Activated CD4-positive, alpha-beta T cell treated with anti-CD3 and anti-CD28 coated beads, Interleukin-2, amount 10 ng/mL, durations not matched to agents 24 days and 14 days (primary cell): ENCODE results near the gene ADGRV1. TPM values are rescaled to one million over a fixed set of nuclear protein-coding genes. Genes with fewer than 3 reads are reported as not detected.
"Not testable (repeated sequence)": the region's sequence is repeated elsewhere in the genome, so short reads cannot be mapped to it uniquely, and the experiment has no call there.

Experiments
- DNase-seq: peaks from one replicate; pipeline ENCODE4 v3.0.0; 2022
- H3K27ac Mint-ChIP-seq: one replicate; pipeline ENCODE4 v1.8.0; 2022; ENCODE audit warnings: mild to moderate bottlenecking, mixed read lengths
- H3K27me3 Mint-ChIP-seq: one replicate; pipeline ENCODE4 v1.8.0; 2022; ENCODE audit warnings: mixed read lengths
- H3K36me3 Mint-ChIP-seq: one replicate; pipeline ENCODE4 v1.8.0; 2022; ENCODE audit warnings: low read depth, mild to moderate bottlenecking, mixed read lengths
- H3K4me1 Mint-ChIP-seq: one replicate; pipeline ENCODE4 v1.8.0; 2021; ENCODE audit warnings: mixed read lengths
- H3K4me3 Mint-ChIP-seq: one replicate; pipeline ENCODE4 v1.8.0; 2022; ENCODE audit warnings: mild to moderate bottlenecking, moderate library complexity, mixed read lengths
- H3K9me3 Mint-ChIP-seq: one replicate; pipeline ENCODE4 v1.8.0; 2021; ENCODE audit warnings: mixed read lengths
- intact Hi-C: fragments of 100-400 bp; cut with micrococcal nuclease; formaldehyde crosslinking; loops from one replicate; pipeline ENCODE4 v1.15.1; 2023
- total RNA-seq: library from RNA; stranded (reverse); gene quantifications from 2 replicates; pipeline ENCODE4 v1.2.3, GENCODE V29; 2022

The ADGRV1 gene
- total RNA-seq, 1 donor from 2014 or later = 0.63 TPM

DNA sequence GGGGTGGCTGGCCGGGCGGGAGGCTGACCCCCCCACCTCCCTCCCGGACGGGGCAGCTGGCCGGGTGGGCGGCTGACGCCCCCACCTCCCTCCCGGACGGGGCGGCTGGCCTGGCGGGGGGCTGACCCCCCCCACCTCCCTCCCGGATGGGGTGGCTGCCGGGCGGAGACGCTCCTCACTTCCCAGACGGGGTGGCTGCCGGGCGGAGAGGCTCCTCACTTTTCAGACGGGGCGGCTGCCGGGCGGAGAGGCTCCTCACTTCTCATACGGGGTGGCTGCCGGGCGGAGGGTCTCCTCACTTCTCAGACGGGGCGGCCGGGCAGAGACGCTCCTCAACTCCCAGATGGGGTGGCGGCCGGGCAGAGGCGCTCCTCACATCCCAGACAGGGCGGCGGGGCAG, 37.2 kb downstream of the ADGRV1 start:
- H3K36me3 Mint-ChIP-seq, H3K9me3 Mint-ChIP-seq, intact Hi-C loops, H3K27me3 Mint-ChIP-seq, DNase-seq, H3K4me3 Mint-ChIP-seq, H3K4me1 Mint-ChIP-seq, H3K27ac Mint-ChIP-seq: not testable (repeated sequence)

DNA sequence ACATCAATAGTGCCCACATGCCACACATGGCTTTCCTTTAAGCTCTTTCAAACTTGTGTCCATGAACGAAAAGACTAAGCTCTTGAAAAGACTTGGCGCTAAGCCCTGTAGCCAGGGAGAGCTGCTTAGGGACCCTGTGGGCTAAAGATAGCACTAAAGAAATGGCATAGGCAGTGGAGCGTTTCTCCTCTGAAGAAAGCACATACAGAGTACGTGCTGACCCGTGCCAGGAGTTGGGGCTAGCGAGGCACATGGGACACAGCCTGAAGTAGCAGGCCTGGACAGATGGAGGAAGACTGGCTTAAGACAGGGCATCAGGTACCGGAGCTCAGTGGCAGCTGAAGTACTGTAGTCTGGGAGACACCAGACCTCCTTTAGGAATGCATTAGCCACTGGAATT, 39.7 kb downstream of the ADGRV1 start:
- H3K36me3 Mint-ChIP-seq = no peaks in the 10 kb centered on the region
- intact Hi-C loops = no loop called here
- no peak overlapping the region for H3K4me3 Mint-ChIP-seq
- H3K27me3 Mint-ChIP-seq = no peaks in the 10 kb centered on the region
- DNase-seq = no peak
- no peaks in the 10 kb centered on the region for H3K9me3 Mint-ChIP-seq
- H3K4me1 Mint-ChIP-seq = no peaks in the 10 kb centered on the region
- H3K27ac Mint-ChIP-seq = no peak overlapping the region

DNA sequence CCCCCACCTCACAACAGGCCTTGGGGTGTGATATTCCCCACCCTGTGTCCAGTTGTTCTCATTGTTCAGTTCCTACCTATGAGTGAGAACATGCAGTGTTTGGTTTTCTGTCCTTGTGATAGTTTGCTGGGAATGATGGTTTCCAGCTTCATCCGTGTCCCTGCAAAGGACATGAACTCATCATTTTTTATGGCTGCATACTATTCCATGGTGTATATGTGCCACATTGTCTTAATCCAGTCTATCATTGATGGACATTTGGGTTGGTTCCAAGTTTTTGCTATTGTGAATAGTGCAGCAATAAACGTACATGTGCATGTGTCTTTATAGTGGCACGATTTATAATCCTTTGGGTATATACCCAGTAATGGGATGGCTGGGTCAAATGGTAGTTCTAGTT, 41.7 kb downstream of the ADGRV1 start:
- H3K4me3 Mint-ChIP-seq, H3K4me1 Mint-ChIP-seq, H3K9me3 Mint-ChIP-seq, H3K27me3 Mint-ChIP-seq, H3K36me3 Mint-ChIP-seq, H3K27ac Mint-ChIP-seq, intact Hi-C loops, DNase-seq: not testable (repeated sequence)

DNA sequence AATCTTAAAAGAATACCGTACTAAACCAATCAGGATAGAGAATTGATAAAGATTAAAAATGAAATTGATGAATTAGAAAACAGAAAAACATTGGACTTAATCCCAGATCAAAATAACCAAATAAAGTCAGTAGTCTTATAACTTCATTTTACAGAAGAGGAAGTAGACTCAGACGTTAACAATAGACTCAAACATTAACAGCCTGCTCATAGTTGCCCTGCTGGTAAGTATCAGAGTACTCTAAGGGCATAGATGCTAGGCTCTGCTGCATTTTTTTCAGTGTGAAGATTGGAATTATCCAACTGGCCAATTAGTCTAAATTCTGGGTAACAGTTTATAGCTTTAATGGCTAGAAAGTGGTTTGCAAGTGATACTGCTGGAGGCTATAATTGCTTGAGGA, 42.9 kb downstream of the ADGRV1 start:
- H3K4me3 Mint-ChIP-seq = no peak overlapping the region
- intact Hi-C loops = no loop called here
- no peaks in the 10 kb centered on the region for H3K4me1 Mint-ChIP-seq
- no peak overlapping the region for H3K27ac Mint-ChIP-seq
- H3K36me3 Mint-ChIP-seq = no peaks in the 10 kb centered on the region
- no peaks in the 10 kb centered on the region for H3K9me3 Mint-ChIP-seq
- no peaks in the 10 kb centered on the region for H3K27me3 Mint-ChIP-seq
- no peak for DNase-seq

DNA sequence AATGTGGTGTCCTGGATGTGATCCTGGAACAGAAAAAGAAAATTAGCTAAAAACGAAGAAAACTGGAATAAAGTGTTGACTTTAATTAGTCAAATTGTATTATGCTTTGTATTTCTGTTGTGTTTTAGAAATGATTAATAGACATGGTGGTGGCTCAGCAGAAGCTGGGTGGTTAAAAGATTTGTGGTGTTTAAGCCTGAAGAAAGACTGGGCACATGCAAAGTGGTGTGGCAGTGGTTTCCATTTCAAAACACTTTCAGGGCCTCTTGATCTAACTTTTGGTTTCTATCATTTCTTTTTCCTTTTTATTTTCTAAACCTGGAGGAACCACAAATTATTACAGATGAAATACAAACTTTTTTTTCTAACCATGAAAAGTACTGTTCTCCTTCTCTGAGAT, 44.1 kb downstream of the ADGRV1 start:
- intact Hi-C loops = no loop called here
- Mint-ChIP-seq H3K4me1 (no peaks in the 10 kb centered on the region), H3K36me3 (no peaks in the 10 kb centered on the region), H3K27me3 (no peaks in the 10 kb centered on the region), H3K4me3 (no peak overlapping the region), H3K9me3 (no peaks in the 10 kb centered on the region), H3K27ac (no peak overlapping the region)
- no peak for DNase-seq

DNA sequence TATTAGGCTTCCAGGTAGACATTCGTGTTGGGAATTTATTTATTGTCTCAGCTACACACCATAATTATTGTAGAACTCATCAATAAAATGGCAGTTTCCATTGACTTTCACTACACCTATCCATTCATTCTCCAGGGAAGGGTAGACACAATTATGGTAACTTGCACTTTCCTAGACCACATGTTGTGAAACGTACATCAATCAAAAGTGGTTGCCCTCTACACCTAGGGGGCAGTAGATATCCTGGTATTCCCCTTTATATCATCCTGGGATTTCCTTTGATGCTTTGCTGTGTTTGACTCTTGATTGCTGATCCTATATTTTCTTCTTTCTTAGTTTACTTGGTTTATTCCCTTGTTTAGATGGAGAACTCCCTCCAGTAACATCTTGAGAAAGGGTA, 47.9 kb downstream of the ADGRV1 start:
- no peaks in the 10 kb centered on the region for H3K36me3 Mint-ChIP-seq
- H3K4me3 Mint-ChIP-seq = no peak overlapping the region
- H3K27ac Mint-ChIP-seq = no peak overlapping the region
- intact Hi-C loops = no loop called here
- H3K4me1 Mint-ChIP-seq = no peaks in the 10 kb centered on the region
- DNase-seq = no peak
- H3K27me3 Mint-ChIP-seq = no peaks in the 10 kb centered on the region
- H3K9me3 Mint-ChIP-seq = no peaks in the 10 kb centered on the region

DNA sequence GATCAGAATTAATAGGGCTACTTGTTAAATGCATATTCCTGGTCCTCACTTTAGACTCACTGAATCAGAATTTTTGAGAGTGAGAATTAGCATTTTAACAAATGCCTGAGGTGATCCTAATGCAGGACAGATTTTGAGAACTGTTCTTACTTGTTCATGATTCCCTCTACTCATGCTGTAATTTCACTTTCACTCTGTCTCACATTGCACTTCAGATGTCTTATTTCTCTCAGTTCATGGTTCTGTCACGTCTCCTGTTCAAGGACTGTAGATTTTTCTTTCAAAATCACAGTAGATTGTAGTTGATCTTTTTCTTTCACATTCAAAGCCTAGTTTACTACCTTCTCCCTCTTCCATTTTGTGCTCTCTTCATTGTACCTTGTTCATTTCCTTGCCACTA, 54.3 kb downstream of the ADGRV1 start:
- H3K27me3 Mint-ChIP-seq = no peaks in the 10 kb centered on the region
- H3K4me3 Mint-ChIP-seq = no peak overlapping the region
- no peaks in the 10 kb centered on the region for H3K36me3 Mint-ChIP-seq
- no peak for DNase-seq
- no peak overlapping the region for H3K27ac Mint-ChIP-seq
- H3K9me3 Mint-ChIP-seq = no peaks in the 10 kb centered on the region
- H3K4me1 Mint-ChIP-seq = peaks cover 5% of the 10 kb centered on the region
- intact Hi-C loops = no loop called here

DNA sequence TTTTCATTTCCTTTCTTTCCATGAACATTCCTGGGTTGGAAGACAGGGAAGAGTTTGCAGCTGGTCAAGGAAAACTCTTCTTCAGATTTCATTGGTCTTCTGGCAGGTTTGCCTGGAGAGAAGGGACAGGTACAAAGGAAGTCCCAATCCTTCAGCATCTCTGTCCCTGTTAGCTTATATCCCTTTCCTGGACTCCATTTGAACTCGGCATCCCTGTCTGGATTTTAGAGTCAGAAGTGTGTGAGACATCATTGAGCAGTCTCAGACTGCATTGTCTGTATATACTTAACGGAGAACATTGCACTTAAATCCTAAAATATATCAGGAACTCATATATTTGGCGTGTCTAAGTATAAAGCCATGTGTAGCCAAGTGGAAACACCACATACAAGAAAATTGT, 54.9 kb downstream of the ADGRV1 start:
- Mint-ChIP-seq H3K4me1 (peaks cover 5% of the 10 kb centered on the region), H3K4me3 (no peak overlapping the region), H3K27ac (no peak overlapping the region), H3K27me3 (no peaks in the 10 kb centered on the region), H3K9me3 (no peaks in the 10 kb centered on the region), H3K36me3 (no peaks in the 10 kb centered on the region)
- intact Hi-C loops = no loop called here
- DNase-seq = no peak

DNA sequence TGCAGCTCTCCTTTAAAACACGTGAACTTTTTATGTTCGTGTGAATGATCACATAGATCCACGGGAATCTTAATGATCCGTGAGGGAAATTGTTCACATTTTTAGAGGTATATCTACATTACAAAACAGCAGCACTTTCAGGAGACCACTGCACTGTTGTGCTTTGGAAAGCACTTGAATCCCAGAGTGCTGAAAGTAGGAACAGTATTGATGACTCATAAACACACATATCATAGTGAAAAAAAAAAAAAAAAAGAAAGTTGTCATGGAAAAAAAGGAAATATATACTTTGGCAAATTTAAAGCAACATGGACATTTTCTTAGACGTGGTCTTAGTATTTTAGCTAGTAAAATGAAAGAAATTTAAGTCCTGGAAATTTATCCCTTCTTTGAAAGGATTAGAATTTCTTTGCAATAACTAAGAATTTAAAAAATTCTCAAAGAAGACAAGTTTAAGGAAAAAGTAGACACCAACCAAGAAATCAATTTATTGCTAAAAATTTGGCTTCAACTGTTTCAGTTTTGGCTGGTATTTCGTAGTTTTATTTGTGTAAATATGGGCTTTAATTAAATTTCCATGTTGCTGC, 55.4 kb downstream of the ADGRV1 start:
- Mint-ChIP-seq H3K27me3 (no peaks in the 10 kb centered on the region), H3K9me3 (no peaks in the 10 kb centered on the region), H3K4me3 (no peak overlapping the region), H3K4me1 (peaks cover 5% of the 10 kb centered on the region), H3K36me3 (no peaks in the 10 kb centered on the region), H3K27ac (no peak overlapping the region)
- intact Hi-C loops = no loop called here
- no peak for DNase-seq

DNA sequence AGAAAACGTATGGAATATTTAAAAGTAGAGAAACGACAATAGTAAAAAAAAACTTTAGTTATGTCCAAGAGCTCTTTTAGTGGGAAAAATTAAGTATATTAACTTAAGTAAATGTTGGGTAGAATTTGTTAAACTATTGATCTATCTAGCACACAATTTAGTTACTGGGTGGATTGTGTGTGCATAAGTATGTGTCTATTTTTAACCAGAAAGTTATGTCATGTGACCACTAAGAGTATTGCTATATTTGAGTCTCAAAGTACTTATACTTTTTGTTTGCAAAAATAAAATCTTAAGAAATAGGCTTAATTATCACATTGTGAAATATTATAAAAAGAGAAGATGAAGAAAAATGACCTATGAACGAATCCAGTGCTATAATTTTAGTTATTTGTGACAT, 56.8 kb downstream of the ADGRV1 start:
- peaks cover 5% of the 10 kb centered on the region for H3K4me1 Mint-ChIP-seq
- no peak for DNase-seq
- no peaks in the 10 kb centered on the region for H3K36me3 Mint-ChIP-seq
- intact Hi-C loops = no loop called here
- no peak overlapping the region for H3K4me3 Mint-ChIP-seq
- no peak overlapping the region for H3K27ac Mint-ChIP-seq
- no peaks in the 10 kb centered on the region for H3K27me3 Mint-ChIP-seq
- no peaks in the 10 kb centered on the region for H3K9me3 Mint-ChIP-seq

DNA sequence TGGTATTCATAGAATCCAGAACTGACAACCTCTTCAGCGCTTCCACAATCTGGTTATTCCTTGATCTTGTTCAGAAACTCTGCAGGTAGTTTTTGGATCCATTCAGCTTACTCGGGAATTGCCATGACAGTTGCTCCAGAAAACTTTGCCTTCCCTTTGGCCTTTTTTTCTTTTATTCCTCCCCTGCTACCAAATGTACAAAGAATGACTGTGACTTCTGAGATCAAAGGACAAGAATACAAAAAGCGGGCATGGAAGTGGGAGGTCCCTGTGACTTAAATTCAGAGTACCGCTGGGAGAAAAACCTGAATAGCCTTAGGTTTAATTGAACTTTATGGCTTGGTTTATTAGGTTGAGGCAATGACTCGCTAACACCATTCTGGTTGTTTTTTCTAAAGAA, 59.5 kb downstream of the ADGRV1 start:
- Mint-ChIP-seq H3K9me3 (no peaks in the 10 kb centered on the region), H3K4me3 (no peak overlapping the region), H3K4me1 (peaks cover 4% of the 10 kb centered on the region), H3K27ac (no peak overlapping the region), H3K27me3 (no peaks in the 10 kb centered on the region), H3K36me3 (no peaks in the 10 kb centered on the region)
- intact Hi-C loops = no loop called here
- no peak for DNase-seq

DNA sequence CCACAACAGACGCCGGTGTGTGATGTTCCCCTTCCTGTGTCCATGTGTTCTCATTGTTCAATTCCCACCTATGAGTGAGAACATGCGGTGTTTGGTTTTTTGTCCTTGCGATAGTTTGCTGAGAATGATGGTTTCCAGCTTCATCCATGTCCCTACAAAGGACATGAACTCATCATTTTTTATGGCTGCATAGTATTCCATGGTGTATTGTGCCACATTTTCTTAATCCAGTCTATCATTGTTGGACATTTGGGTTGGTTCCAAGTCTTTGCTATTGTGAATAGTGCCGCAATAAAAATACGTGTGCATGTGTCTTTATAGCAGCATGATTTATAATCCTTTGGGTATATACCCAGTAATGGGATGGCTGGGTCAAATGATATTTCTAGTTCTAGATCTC, 61.2 kb downstream of the ADGRV1 start:
- intact Hi-C loops, H3K27ac Mint-ChIP-seq: not testable (repeated sequence)

DNA sequence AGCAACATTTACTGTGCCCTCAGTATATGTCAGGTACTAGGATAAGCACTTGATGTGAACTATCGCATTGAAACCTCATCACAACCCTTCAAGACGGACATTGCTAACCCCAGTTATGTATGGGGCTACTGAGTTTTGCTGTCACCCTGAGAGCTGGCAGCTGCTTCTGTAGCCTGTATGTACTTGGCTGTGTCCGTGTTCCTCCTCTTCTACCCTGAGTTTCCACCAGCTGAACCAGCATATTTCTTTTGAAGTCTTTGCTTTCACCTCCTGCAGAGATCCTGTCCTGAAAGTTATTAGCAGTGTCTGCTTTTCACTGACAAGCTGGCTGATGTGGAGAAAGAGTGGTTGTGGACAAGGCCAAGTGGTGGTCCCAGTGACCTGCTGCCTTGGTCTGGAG, 63.3 kb downstream of the ADGRV1 start:
- Mint-ChIP-seq H3K4me1 (no peaks in the 10 kb centered on the region), H3K27ac (no peak overlapping the region), H3K4me3 (no peak overlapping the region), H3K36me3 (no peaks in the 10 kb centered on the region), H3K9me3 (no peaks in the 10 kb centered on the region), H3K27me3 (no peaks in the 10 kb centered on the region)
- DNase-seq = no peak
- intact Hi-C loops = no loop called here

More for the DNA sequence above, 61.2 kb downstream of the ADGRV1 start:
- DNase-seq, H3K36me3 Mint-ChIP-seq, H3K9me3 Mint-ChIP-seq, H3K4me3 Mint-ChIP-seq, H3K27me3 Mint-ChIP-seq, H3K4me1 Mint-ChIP-seq: not testable (repeated sequence)

DNA sequence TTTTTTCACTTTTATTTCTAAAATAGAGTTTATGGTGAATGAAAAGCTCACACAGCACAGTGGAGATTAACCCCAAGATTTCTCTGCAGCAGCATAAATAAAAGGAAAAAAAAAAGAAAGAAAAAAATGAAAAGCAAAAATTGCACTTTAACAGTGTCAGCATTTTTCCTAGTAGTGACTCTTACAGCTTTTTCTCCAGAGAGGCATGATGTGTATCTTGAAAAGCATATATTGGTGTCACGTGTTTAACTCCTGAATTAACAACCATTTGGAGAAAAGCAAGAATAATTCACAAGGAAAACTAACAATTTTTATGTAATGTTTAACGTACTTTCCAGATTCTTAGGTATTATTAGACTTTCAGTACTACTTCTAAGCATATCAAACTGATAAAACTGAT, 67.9 kb downstream of the ADGRV1 start:
- Mint-ChIP-seq H3K4me1 (no peaks in the 10 kb centered on the region), H3K27ac (no peak overlapping the region), H3K4me3 (no peak overlapping the region), H3K9me3 (no peaks in the 10 kb centered on the region), H3K36me3 (no peaks in the 10 kb centered on the region), H3K27me3 (no peaks in the 10 kb centered on the region)
- DNase-seq = no peak
- intact Hi-C loops = no loop called here

DNA sequence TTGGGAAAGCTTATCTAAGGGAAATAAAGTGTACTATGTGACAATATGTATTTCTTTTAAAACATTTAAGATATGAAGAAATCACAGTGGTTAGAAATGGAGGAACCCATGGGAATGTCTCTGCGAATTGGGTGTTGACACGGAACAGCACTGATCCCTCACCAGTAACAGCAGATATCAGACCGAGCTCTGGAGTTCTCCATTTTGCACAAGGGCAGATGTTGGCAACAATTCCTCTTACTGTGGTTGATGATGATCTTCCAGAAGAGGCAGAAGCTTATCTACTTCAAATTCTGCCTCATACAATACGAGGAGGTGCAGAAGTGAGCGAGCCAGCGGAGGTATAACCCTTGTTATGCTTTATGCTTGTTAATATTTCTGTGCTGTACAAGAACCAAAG, 69.9 kb downstream of the ADGRV1 start:
- H3K9me3 Mint-ChIP-seq = no peaks in the 10 kb centered on the region
- intact Hi-C loops = no loop called here
- H3K4me1 Mint-ChIP-seq = no peaks in the 10 kb centered on the region
- no peaks in the 10 kb centered on the region for H3K36me3 Mint-ChIP-seq
- H3K4me3 Mint-ChIP-seq = no peak overlapping the region
- DNase-seq = no peak
- no peaks in the 10 kb centered on the region for H3K27me3 Mint-ChIP-seq
- H3K27ac Mint-ChIP-seq = no peak overlapping the region
